ENCODE measurements around the gene LRFN2. TPM values are rescaled to one million over a fixed set of nuclear protein-coding genes. Genes with fewer than 3 reads are reported as not detected.

LRFN2 gene
- total RNA-seq, 2 donors from 2014 or later: not detected

DNA sequence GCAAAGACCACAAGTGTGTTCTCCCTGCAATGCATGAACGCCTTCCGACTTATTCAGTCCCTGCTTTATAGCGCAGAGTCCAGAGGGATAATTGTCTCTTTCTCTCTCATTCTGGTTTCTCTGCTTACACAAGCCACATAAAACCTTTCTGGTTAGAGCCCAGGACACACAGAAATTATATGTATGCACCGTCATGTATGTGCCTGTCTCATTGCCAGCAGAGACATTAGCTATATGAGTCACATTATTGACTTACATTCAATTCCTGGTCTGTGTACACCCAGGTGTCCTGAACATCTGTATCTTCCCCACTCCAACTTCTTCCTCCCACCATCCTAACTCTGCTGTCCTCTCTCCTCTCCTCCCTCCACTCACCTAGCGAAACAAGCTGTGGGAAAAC is 44.0 kb downstream of the LRFN2 start:
- Histone ChIP-seq H3K4me3 (no peak overlapping the region), H3K36me3 (no peaks in the 10 kb centered on the region), H3K4me1 (ENCODE audit: control insufficient read depth in 1 of 2, low read depth in 2 of 2) (no peaks in the 10 kb centered on the region), H3K9me3 (no peaks in the 10 kb centered on the region), H3K27ac (no peak overlapping the region), H3K27me3 (replicated peaks; ENCODE audit: insufficient read depth) (no peaks in the 10 kb centered on the region)
- DNase-seq (ENCODE audit: low spot score) (no peak), ATAC-seq (ENCODE audit: insufficient number of reproducible peaks, low FRiP score, low read depth) (no peak)
- TF ChIP-seq, protein P1, sequence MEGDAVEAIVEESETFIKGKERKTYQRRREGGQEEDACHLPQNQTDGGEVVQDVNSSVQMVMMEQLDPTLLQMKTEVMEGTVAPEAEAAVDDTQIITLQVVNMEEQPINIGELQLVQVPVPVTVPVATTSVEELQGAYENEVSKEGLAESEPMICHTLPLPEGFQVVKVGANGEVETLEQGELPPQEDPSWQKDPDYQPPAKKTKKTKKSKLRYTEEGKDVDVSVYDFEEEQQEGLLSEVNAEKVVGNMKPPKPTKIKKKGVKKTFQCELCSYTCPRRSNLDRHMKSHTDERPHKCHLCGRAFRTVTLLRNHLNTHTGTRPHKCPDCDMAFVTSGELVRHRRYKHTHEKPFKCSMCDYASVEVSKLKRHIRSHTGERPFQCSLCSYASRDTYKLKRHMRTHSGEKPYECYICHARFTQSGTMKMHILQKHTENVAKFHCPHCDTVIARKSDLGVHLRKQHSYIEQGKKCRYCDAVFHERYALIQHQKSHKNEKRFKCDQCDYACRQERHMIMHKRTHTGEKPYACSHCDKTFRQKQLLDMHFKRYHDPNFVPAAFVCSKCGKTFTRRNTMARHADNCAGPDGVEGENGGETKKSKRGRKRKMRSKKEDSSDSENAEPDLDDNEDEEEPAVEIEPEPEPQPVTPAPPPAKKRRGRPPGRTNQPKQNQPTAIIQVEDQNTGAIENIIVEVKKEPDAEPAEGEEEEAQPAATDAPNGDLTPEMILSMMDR (IDR thresholded peaks at IDR 0.05): no peak

DNA sequence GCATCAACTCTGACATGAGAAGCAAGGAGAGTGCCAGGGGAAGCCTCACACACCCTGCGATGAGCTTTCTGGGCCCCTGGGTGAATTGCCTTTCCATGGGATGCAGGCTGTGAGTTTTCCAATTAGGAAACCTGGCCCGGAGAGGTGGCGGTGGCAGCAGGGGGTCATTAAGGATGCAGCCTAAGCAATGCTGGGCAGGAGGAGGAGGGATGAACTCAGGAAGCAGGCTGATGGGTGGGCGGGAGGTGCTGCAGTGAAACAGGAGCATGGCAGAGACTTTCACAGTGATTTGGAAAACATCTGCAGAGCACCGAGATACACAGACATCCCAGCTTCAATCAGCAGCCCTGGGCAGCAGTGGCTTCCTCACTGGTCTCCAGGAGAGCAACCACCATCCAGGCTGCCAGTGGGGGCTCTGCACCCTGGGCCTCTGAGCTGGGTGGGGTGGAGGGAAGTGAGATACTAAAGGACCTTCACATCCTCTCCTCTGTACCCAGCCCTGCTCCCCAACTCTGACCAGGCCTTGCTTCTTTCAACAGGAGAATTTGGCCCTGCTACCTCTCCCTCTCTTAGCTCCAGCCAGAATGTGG is 44.9 kb downstream of the LRFN2 start:
- H3K27ac ChIP-seq: no peak overlapping the region
- H3K27me3 ChIP-seq (replicated peaks; ENCODE audit: insufficient read depth): no peaks in the 10 kb centered on the region
- TF ChIP-seq, protein P1 (IDR thresholded peaks at IDR 0.05): no peak
- DNase-seq (ENCODE audit: low spot score) (no peak), ATAC-seq (ENCODE audit: insufficient number of reproducible peaks, low FRiP score, low read depth) (no peak)
- H3K4me1 ChIP-seq (ENCODE audit: control insufficient read depth in 1 of 2, low read depth in 2 of 2): no peaks in the 10 kb centered on the region
- H3K9me3 ChIP-seq: no peaks in the 10 kb centered on the region
- H3K4me3 ChIP-seq: no peak overlapping the region
- H3K36me3 ChIP-seq: no peaks in the 10 kb centered on the region

DNA sequence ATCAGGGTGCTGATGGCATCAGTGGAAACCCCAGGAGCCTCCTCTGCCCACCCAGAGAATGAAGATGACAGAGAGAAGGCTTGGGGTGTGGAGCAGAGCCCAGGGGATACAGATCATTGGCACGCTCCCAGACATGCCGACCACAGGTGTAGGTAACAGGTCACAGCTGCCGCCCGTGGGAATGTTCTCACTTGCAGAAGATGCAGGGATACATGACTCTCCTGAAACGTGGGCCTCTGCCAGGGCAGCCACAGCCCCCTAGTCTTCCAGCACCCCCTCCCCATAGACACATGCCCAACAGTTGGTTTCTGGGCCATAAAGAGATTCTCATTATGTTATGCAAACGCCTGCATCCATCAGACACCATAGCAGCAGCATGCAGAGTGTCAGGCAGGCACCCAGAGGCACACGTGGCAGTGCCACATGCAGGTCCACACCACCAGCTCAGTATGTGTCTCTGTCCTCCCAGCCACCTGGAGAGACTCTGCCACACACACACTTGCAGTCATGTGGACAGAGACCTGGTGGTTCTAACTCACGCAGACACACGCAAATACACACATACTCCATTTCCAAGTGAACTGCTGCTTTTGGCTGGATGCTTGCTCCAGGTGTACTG is 45.5 kb downstream of the LRFN2 start:
- Histone ChIP-seq H3K4me3 (no peak overlapping the region), H3K36me3 (no peaks in the 10 kb centered on the region), H3K4me1 (ENCODE audit: control insufficient read depth in 1 of 2, low read depth in 2 of 2) (no peaks in the 10 kb centered on the region), H3K27me3 (replicated peaks; ENCODE audit: insufficient read depth) (no peaks in the 10 kb centered on the region), H3K27ac (no peak overlapping the region), H3K9me3 (no peaks in the 10 kb centered on the region)
- DNase-seq (ENCODE audit: low spot score) (no peak), ATAC-seq (ENCODE audit: insufficient number of reproducible peaks, low FRiP score, low read depth) (no peak)
- TF ChIP-seq, protein P1 (IDR thresholded peaks at IDR 0.05): no peak

DNA sequence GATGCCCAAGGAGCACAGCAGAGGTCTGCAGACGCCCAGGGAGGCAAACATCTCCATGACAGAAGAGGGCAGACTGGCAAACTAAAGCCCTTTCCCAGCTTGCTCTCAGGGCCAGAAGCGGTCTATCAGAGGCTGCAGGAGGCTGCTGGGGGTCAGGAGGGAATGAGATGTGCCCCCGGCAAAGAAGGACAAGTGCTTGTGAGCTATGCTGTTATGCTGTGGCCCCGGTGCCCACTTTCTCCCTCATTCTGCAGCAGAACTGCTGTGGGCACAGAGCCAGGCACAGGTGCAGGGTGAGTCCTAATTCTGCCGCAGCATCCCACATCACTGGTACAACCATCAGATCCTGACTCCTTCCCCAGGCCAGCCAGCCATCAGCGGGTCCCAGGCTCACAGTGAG is 46.4 kb downstream of the LRFN2 start:
- Histone ChIP-seq H3K4me1 (ENCODE audit: control insufficient read depth in 1 of 2, low read depth in 2 of 2) (no peaks in the 10 kb centered on the region), H3K36me3 (no peaks in the 10 kb centered on the region), H3K27ac (no peak overlapping the region), H3K27me3 (replicated peaks; ENCODE audit: insufficient read depth) (no peaks in the 10 kb centered on the region), H3K4me3 (no peak overlapping the region), H3K9me3 (no peaks in the 10 kb centered on the region)
- no peak for DNase-seq (ENCODE audit: low spot score)
- no peak for ATAC-seq (ENCODE audit: insufficient number of reproducible peaks, low FRiP score, low read depth)
- TF ChIP-seq, protein P1 (IDR thresholded peaks at IDR 0.05): no peak

DNA sequence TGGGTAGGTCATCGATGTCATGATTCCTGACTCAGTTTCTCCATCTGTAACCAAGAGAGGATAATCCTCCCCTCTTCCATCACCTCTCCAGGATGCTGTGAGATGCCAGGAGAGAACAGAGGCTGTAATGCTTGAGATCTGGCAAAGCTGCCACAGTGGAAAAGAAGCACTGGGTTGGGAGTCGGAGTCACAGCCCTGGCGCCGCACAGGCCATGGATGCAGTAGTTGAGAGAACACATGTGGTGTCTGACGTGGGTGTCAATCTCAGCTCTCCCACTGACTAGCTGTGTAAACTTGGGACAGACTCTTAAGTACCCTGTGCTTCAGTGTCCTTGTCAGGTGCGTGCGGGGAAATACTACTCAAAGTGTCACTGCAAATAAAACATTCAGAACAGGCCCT is 47.3 kb downstream of the LRFN2 start:
- no peak for DNase-seq (ENCODE audit: low spot score)
- no peaks in the 10 kb centered on the region for H3K9me3 ChIP-seq
- no peaks in the 10 kb centered on the region for H3K27me3 ChIP-seq (replicated peaks; ENCODE audit: insufficient read depth)
- H3K36me3 ChIP-seq: no peaks in the 10 kb centered on the region
- no peaks in the 10 kb centered on the region for H3K4me1 ChIP-seq (ENCODE audit: control insufficient read depth in 1 of 2, low read depth in 2 of 2)
- H3K4me3 ChIP-seq: no peak overlapping the region
- TF ChIP-seq, protein P1 (IDR thresholded peaks at IDR 0.05): no peak
- H3K27ac ChIP-seq: no peak overlapping the region
- no peak for ATAC-seq (ENCODE audit: insufficient number of reproducible peaks, low FRiP score, low read depth)

Measured in thoracic aorta (tissue), 2 donors.